LNCAP (cell line): ENCODE data around the gene MPO.

Source experiments
- CTCF ChIP-seq: fragments of 450-650 bp; IDR thresholded peaks from 2 replicates; pipeline ENCODE4 v1.5.1; 2017; ENCODE audit warnings: mild to moderate bottlenecking

MPO gene

GRCh38 chr17:58321571-58322525, 41.1 kb upstream of the MPO start:
- no peak for TF ChIP-seq CTCF

GRCh38 chr17:58320570-58321323, 40.0 kb upstream of the MPO start:
- TF ChIP-seq CTCF: no peak

- TF ChIP-seq CTCF: no peak
Observed at GRCh38 chr17:58320163-58320558, 39.4 kb upstream of the MPO start.

- TF ChIP-seq CTCF: no peak
Observed at GRCh38 chr17:58319173-58320162, 38.7 kb upstream of the MPO start.

GRCh38 chr17:58318627-58319172, 38.0 kb upstream of the MPO start:
- no peak for TF ChIP-seq CTCF

- TF ChIP-seq CTCF: no peak
Observed at GRCh38 chr17:58318065-58318481, 37.3 kb upstream of the MPO start.
